Measurements from ENCODE around the gene AP2A2.

GRCh38 chr11:1055109-1055703 is 129.5 kb downstream of the AP2A2 start:
- TF ChIP-seq POLR2A (IDR thresholded peaks at IDR 0.05; ENCODE audit: low read depth, low read length) (no peak), CTCF (conservative IDR thresholded peaks at IDR 0.05; ENCODE audit: low read depth, low read length) (no peak), USF2 (IDR thresholded peaks at IDR 0.05; ENCODE audit: low read depth, low read length) (no peak), FOS (IDR thresholded peaks at IDR 0.05; ENCODE audit: low read depth, low read length) (no peak), MAZ (IDR thresholded peaks at IDR 0.05; ENCODE audit: borderline replicate concordance, low read depth, low read length) (no peak)

Measured in IMR-90 (cell line).